ENCODE results near the gene EPHA7.

GRCh38 chr6:93222071-93222851 is 197.1 kb downstream of the EPHA7 start:
- TF ChIP-seq PCBP2 (optimal IDR thresholded peaks at IDR 0.05; ENCODE audit: low read depth, low read length, poor library complexity, severe bottlenecking) (no peak), DNMT3B (CRISPR knock-in tag; conservative IDR thresholded peaks at IDR 0.05) (no peak), FLYWCH1 (CRISPR knock-in tag; IDR thresholded peaks at IDR 0.05) (no peak), ZNF710 (CRISPR knock-in tag; IDR thresholded peaks at IDR 0.05; ENCODE audit: borderline replicate concordance) (no peak), MNT (IDR thresholded peaks at IDR 0.05) (no peak), CTCF (CRISPR knock-in tag; IDR thresholded peaks at IDR 0.05) (no peak), ARID2 (CRISPR knock-in tag; IDR thresholded peaks at IDR 0.05; ENCODE audit: borderline replicate concordance) (no peak), DNMT1 (CRISPR knock-in tag; IDR thresholded peaks at IDR 0.05) (no peak), POLR2A (IDR thresholded peaks at IDR 0.05; ENCODE audit: insufficient read depth in 1 of 2, low read depth in 2 of 2, low read length in 2 of 2) (no peak)
